CD4-positive, alpha-beta T cell treated with Interleukin-15 for 1 hour (primary cell): ENCODE data around the gene GCNT2.
"Not testable (repeated sequence)": the region's sequence is repeated elsewhere in the genome, so short reads cannot be mapped to it uniquely, and the experiment has no call there.

Experiments used
- DNase-seq: peaks from one replicate; pipeline ENCODE4 v3.0.0-alpha.2; 2020

The GCNT2 gene

GRCh38 chr6:10521104-10521808 is at the start of gene GCNT2:
Gene GCNT2, plus strand, starts transcription at chr6:10521351. Its CDS starts 7,561 bp downstream, at chr6:10528912.
- no peak for DNase-seq

GRCh38 chr6:10472634-10473033 is 48.5 kb upstream of the GCNT2 start:
- no peak for DNase-seq

- no peak for DNase-seq
Observed at GRCh38 chr6:10478187-10479040, 42.7 kb upstream of the GCNT2 start.

GRCh38 chr6:10479939-10480700 is 41.0 kb upstream of the GCNT2 start:
- DNase-seq, result no peak

- no peak for DNase-seq
Observed at GRCh38 chr6:10481101-10481500, 40.0 kb upstream of the GCNT2 start.

DNA sequence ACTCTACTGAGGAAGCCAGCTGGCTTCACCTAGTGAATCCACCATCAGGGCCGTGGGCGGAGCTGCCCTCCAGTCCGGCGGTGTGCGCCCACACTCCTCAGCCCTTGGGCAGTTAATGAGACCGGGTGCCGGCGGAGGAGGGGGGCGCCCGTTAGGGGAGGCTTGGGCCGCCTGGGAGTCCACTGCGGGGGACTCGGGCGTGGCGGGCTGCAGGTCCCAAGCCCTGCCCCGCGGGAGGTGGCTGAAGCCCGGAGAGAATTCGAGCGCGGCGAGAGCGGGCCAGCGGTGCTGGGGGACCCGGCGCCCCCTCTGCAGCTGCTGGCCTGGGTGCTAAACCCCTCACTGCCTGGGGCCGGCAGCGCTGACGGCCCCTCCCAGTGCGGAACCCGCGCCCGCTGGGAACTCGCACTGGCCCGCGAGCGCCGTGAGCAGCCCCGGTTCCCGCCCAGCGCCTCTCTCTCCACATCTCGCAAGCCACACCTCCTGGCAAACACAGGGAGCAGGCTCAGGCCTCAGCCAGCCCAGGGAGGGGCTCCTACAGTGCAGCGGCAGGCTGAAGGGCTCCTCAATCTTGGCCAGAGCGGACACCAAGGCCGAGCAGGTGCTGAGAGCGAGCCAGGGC is 38.4 kb upstream of the GCNT2 start:
- no peak for DNase-seq

GRCh38 chr6:10484912-10485311 is 36.2 kb upstream of the GCNT2 start:
- DNase-seq, result no peak

- no peak for DNase-seq
Observed at GRCh38 chr6:10485406-10485805, 35.7 kb upstream of the GCNT2 start.

- no peak for DNase-seq
Observed at GRCh38 chr6:10486215-10486614, 34.9 kb upstream of the GCNT2 start.

- DNase-seq, result not testable (repeated sequence)
Observed at GRCh38 chr6:10486944-10487588, 34.1 kb upstream of the GCNT2 start.

GRCh38 chr6:10487668-10488327 is 33.4 kb upstream of the GCNT2 start:
- no peak for DNase-seq

- no peak for DNase-seq
Observed at GRCh38 chr6:10491463-10491862, 29.7 kb upstream of the GCNT2 start.

GRCh38 chr6:10491905-10492304 is 29.2 kb upstream of the GCNT2 start:
- not testable (repeated sequence) for DNase-seq

DNA sequence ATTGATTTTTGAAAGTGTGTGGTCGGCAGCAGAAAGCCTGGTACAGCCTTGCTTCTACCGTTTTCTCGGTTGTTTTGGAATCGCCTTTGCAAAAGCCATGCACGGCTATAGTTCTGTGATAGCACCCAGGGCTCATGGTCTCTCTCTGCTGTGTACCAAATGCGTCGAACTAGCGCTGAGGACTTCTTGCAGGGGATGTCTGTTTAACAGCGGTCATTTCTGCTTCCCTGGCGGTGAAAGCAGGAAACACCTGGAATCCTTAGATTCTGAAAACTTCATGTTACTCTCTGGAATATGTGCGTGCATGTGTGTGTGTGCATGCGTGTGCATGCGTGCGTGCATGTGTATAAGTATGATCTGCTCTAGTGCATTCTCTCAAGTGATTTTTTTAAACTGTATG is 26.1 kb upstream of the GCNT2 start:
- no peak for DNase-seq

DNA sequence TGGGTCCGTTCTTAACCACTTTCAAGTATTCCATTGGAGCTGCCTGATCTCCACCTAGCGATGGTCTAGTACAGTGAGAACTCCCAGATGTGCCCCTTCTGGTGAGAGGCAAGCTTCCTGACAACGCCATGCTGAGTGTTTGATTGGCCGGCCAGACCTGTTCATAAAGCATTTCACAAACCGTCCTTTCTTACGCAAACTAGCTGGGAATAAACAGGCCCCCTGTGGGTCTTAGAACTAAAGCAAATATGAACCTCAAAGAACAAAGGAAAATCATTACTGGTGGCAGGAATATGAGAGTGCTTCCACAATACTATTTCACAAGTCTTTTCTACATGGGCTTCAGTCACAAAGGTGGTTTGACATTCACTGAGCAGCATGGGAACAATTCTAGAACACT is 15.6 kb upstream of the GCNT2 start:
- no peak for DNase-seq

DNA sequence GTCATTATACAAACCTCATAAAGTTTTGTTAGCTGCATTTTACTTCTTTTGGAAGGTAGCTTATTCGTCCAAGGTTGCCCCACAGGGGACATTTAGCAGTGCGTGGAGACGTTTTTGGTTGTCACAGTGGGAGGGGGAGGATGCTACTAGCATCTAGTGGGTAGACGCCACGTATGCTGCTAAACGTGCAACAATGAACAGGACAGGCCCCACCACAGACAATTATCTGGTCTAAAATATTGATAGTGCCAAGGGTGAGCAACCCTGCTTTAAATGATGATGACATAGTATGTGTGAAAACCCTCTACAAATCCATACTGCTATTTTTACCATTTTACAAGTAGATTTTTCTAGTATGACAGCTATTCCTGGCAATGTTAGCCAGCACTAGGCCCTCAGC is 13.9 kb upstream of the GCNT2 start:
- no peak for DNase-seq

- DNase-seq, result no peak
Observed at GRCh38 chr6:10507715-10508114, 13.4 kb upstream of the GCNT2 start.

GRCh38 chr6:10510592-10511367 is 10.4 kb upstream of the GCNT2 start:
- DNase-seq, result peak; percentile 65

- DNase-seq, result no peak
Observed at GRCh38 chr6:10511477-10511876, 9.7 kb upstream of the GCNT2 start.

DNA sequence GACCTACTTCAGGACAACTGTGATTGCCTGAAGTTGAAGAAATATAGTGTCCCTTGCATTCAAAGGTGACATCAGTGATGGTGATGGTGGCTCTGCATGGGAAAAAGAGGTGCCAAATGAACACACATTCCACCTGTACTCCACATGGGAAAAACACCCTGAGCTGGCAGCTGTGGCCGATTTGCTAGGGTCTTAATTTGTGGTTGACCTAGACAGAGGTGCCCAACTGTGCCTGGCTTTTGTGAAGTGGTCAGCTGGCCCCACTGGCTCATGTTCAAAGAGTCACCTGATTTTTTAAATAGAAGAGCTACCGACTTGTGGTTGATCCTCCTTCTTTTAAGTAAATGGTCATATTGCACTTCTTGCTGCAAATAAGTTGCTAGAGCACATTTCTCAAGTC is 7.6 kb upstream of the GCNT2 start:
- no peak for DNase-seq
